Measurements from ENCODE around the gene WWP2.

GRCh38 chr16:69886726-69887125, 124.6 kb downstream of the WWP2 start:
- TF ChIP-seq POLR2AphosphoS5 (IDR thresholded peaks at IDR 0.05; ENCODE audit: borderline replicate concordance, low read depth, low read length) (no peak), EZH2 (IDR thresholded peaks at IDR 0.05) (no peak)

Data from SK-N-MC (cell line).